Endothelial cell of umbilical vein (primary cell): Measurements from ENCODE around the gene CAPN5. TPM values are rescaled to one million over a fixed set of nuclear protein-coding genes. Genes with fewer than 3 reads are reported as not detected.

Experiments used
- BruUV-seq: library from RNA; stranded (reverse); fragments of 400-500 nt; replicated peaks from 2 replicates; lab custom pipeline; 2021; lab: Mats Ljungman, UMichigan
- CTCF ChIA-PET: fragments of 300-600, 350-600 bp; sonication (Branson Sonifier 250); formaldehyde crosslinking; loops from one replicate; lab custom pipeline; 2021; ENCODE audit warnings: antibody characterized with exemption, inconsistent platforms; lab: Charles Lee
- POLR2A ChIA-PET: fragments of 300-600, 350-600 bp; sonication (Branson Sonifier 250); formaldehyde crosslinking; loops from one replicate; lab custom pipeline; 2021; ENCODE audit warnings: antibody characterized with exemption, inconsistent platforms; lab: Charles Lee
- DNase-seq: peaks from one replicate; pipeline ENCODE4 v3.0.0-alpha.2; 2011; ENCODE audit warnings: low read depth, low spot score
- FAIRE-seq: peaks from 2 replicates; lab custom pipeline; 2011; peaks lifted over from hg19 to GRCh38; lab: Jason Lieb, UNC
- H2AFZ ChIP-seq: 2 replicates; pipeline ENCODE4 v1.6.0; 2012; ENCODE audit warnings: low read depth, low read length, control low read depth, inconsistent platforms
- H3K27ac ChIP-seq: 2 replicates; pipeline ENCODE4 v1.5.1; 2011; ENCODE audit warnings: low read depth, mild to moderate bottlenecking, control low read depth, low read length, moderate library complexity; ENCODE audit not compliant: insufficient read depth
- H3K27me3 ChIP-seq, 2 experiments: 2 replicates each; pipeline versions ENCODE4 v1.6.0 to v1.6.1; 2011; ENCODE audit warnings: low read length in 2 of 2, mixed read lengths in 1 of 2; ENCODE audit not compliant: control insufficient read depth in 2 of 2, insufficient read depth in 2 of 2
- H3K36me3 ChIP-seq, 2 experiments: 2 replicates in 1 of 2; 3 replicates in 1 of 2; pipeline ENCODE4 v1.5.1; 2011; ENCODE audit warnings: low read length in 2 of 2, mild to moderate bottlenecking in 1 of 2, moderate library complexity in 1 of 2; ENCODE audit not compliant: control insufficient read depth in 2 of 2, insufficient read depth in 2 of 2; ENCODE audit errors: extremely low read depth in 1 of 2
- H3K4me1 ChIP-seq: 3 replicates; pipeline ENCODE4 v1.5.1; 2011; ENCODE audit warnings: mild to moderate bottlenecking, low read length; ENCODE audit not compliant: control insufficient read depth, insufficient read depth; ENCODE audit errors: extremely low read depth
- H3K4me2 ChIP-seq: 2 replicates; pipeline ENCODE4 v1.6.1; 2011; ENCODE audit warnings: low read length, control low read depth, mixed read lengths; ENCODE audit not compliant: insufficient read depth
- H3K4me3 ChIP-seq, 3 experiments: fragments of 200-600 bp in 1 of 3; sonication (generic), shearing (Covaris generic) in 1 of 3; replicated peaks in 1 of 3; 2 replicates each; pipeline ENCODE4 v1.5.1; 2011 to 2016; ENCODE audit warnings: control low read depth in 3 of 3, low read length in 3 of 3, mild to moderate bottlenecking in 2 of 3, inconsistent platforms in 1 of 3, low read depth in 1 of 3, moderate library complexity in 1 of 3; ENCODE audit not compliant: insufficient read depth in 1 of 3
- H3K79me2 ChIP-seq: 2 replicates; pipeline ENCODE4 v1.6.0; 2012; ENCODE audit warnings: low read length, inconsistent platforms; ENCODE audit not compliant: control insufficient read depth, insufficient read depth
- H3K9ac ChIP-seq: replicated peaks from 2 replicates; pipeline ENCODE3; 2011; ENCODE audit warnings: low read length, control low read depth; ENCODE audit not compliant: insufficient read depth; ENCODE audit errors: extremely low read depth
- H3K9me1 ChIP-seq: replicated peaks from 3 replicates; pipeline ENCODE4 v1.6.0; 2011; ENCODE audit warnings: mild to moderate bottlenecking, low read length; ENCODE audit not compliant: control insufficient read depth, insufficient read depth; ENCODE audit errors: extremely low read depth
- H3K9me3 ChIP-seq: replicated peaks from 2 replicates; pipeline ENCODE4 v1.5.1; 2012; ENCODE audit warnings: low read length, inconsistent platforms; ENCODE audit not compliant: control insufficient read depth, insufficient read depth
- H4K20me1 ChIP-seq: replicated peaks from 2 replicates; pipeline ENCODE3; 2011; ENCODE audit warnings: mild to moderate bottlenecking, low read length; ENCODE audit not compliant: control insufficient read depth, insufficient read depth; ENCODE audit errors: extremely low read depth
- EZH2 ChIP-seq: IDR thresholded peaks from 2 replicates; pipeline ENCODE4 v1.6.1; 2012; ENCODE audit warnings: borderline replicate concordance, low read depth, mild to moderate bottlenecking, moderate library complexity, low read length, inconsistent platforms; ENCODE audit not compliant: severe bottlenecking
- FOS ChIP-seq: IDR thresholded peaks from 2 replicates; pipeline ENCODE4 v1.6.1; 2011; ENCODE audit warnings: mild to moderate bottlenecking, low read length, moderate library complexity, borderline replicate concordance; ENCODE audit not compliant: insufficient read depth
- GATA2 ChIP-seq: IDR thresholded peaks from 2 replicates; pipeline ENCODE4 v1.7.0; 2011; ENCODE audit warnings: low read depth, mild to moderate bottlenecking, moderate library complexity, mixed read lengths, low read length; ENCODE audit not compliant: insufficient read length, insufficient read depth
- JUN ChIP-seq: IDR thresholded peaks from 2 replicates; pipeline ENCODE4 v1.6.1; 2011; ENCODE audit warnings: borderline replicate concordance, low read depth; ENCODE audit not compliant: insufficient read length, insufficient read depth
- POLR2AphosphoS5 ChIP-seq: IDR thresholded peaks from 2 replicates; pipeline ENCODE4 v1.6.1; 2012; ENCODE audit warnings: low read depth, mild to moderate bottlenecking, control low read depth, low read length, moderate library complexity; ENCODE audit not compliant: insufficient read depth
- dilution Hi-C: fragments of 300-500 bp; cut with MboI; formaldehyde crosslinking; loops from one replicate; pipeline ENCODE4 v1.15.0; 2019; ENCODE audit warnings: low sequenced_read_pairs; ENCODE audit not compliant: extremely low pct_ligation_motif_present
- intact Hi-C: fragments of 100-400 bp; cut with micrococcal nuclease; formaldehyde crosslinking; loops from one replicate; pipeline ENCODE4 v1.10.0; 2022
- polyA plus RNA-seq, 4 experiments: library from polyadenylated mRNA; depleted of rRNA in 3 of 4; stranded (reverse) in 3 of 4; unstranded in 1 of 4; fragments of >200 nt; gene quantifications; 2 replicates each; pipeline versions ENCODE4 v1.2.1 to v1.2.3, GENCODE V29; 2011 to 2012; ENCODE audit warnings: missing spikeins in 1 of 4
- total RNA-seq: library from RNA; stranded (reverse); gene quantifications from 2 replicates; pipeline ENCODE4 v1.2.3, GENCODE V29; 2021
- TF ChIP-seq, protein P1 (sequence below), 2 donors: IDR thresholded peaks; 1 replicate in 1 of 2; 2 replicates in 1 of 2; pipeline ENCODE4 v1.5.1; 2011; ENCODE audit warnings: low read length in 2 of 2, mild to moderate bottlenecking in 2 of 2, moderate library complexity in 2 of 2, control low read depth in 1 of 2, inconsistent platforms in 1 of 2, low read depth in 1 of 2; ENCODE audit not compliant: insufficient read depth in 1 of 2; ENCODE audit errors: extremely low read depth in 1 of 2
- TF ChIP-seq, protein P2 (sequence below): IDR thresholded peaks from 2 replicates; pipeline ENCODE4 v1.6.1; 2011; ENCODE audit not compliant: insufficient read depth, insufficient read length

Gene CAPN5
- total and polyA plus RNA-seq, 2 donors (not counting 3 experiments of a cell fraction or from before 2014, with no cell fraction given) = 15.0 to 17.0 TPM

DNA sequence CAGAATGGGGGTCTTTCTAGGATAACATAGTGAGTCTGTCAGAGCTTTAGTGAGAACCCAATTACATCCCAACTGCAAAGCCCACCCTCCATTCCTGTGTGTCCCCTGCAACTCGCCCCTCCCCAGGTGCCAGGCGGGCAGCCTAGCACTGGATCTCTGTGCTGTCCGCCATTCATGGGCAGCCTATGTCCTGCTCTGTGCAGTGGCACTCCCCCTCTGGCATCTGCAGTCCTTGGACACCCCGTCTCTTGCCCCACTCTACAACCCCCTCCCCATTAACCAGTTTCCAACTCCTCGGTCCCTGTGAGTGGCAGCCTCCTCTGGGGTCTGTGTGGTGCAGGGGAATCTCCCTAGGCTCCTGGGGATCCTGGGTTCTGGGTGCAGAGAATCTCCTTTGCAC, 98.3 kb downstream of the CAPN5 start:
- no peak overlapping the region for H2AFZ ChIP-seq
- intact Hi-C loops = no loop called here
- no TSS peak for BruUV-seq
- no peaks in the 10 kb centered on the region for H3K27me3 ChIP-seq
- FAIRE-seq (no peak), DNase-seq (no peak)
- H3K9ac ChIP-seq = no peak overlapping the region
- no peaks in the 10 kb centered on the region for H4K20me1 ChIP-seq
- peaks cover 11% of the 10 kb centered on the region for H3K4me1 ChIP-seq
- ChIA-PET CTCF (interaction anchor here (1.7 to 4.0 kb wide), 3 partner anchors 9 to 38 kb away, joined by 4 to 18 read pairs (median 6); partner anchors contain the start of gene MYO7A), POLR2A (no interaction called here)
- no peaks in the 10 kb centered on the region for H3K36me3 ChIP-seq
- no peak overlapping the region for H3K4me2 ChIP-seq
- TF ChIP-seq EZH2 (no peak), POLR2AphosphoS5 (no peak), GATA2 (no peak), JUN (no peak), FOS (no peak)
- TF ChIP-seq, protein P1, sequence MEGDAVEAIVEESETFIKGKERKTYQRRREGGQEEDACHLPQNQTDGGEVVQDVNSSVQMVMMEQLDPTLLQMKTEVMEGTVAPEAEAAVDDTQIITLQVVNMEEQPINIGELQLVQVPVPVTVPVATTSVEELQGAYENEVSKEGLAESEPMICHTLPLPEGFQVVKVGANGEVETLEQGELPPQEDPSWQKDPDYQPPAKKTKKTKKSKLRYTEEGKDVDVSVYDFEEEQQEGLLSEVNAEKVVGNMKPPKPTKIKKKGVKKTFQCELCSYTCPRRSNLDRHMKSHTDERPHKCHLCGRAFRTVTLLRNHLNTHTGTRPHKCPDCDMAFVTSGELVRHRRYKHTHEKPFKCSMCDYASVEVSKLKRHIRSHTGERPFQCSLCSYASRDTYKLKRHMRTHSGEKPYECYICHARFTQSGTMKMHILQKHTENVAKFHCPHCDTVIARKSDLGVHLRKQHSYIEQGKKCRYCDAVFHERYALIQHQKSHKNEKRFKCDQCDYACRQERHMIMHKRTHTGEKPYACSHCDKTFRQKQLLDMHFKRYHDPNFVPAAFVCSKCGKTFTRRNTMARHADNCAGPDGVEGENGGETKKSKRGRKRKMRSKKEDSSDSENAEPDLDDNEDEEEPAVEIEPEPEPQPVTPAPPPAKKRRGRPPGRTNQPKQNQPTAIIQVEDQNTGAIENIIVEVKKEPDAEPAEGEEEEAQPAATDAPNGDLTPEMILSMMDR (IDR thresholded peaks at IDR 0.05; ENCODE audit: extremely low read depth in 1 of 2, insufficient read depth in 1 of 2, low read depth in 1 of 2, low read length in 2 of 2) = no peak
- TF ChIP-seq, protein P2, sequence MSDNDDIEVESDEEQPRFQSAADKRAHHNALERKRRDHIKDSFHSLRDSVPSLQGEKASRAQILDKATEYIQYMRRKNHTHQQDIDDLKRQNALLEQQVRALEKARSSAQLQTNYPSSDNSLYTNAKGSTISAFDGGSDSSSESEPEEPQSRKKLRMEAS = no peak
- H3K4me3 ChIP-seq = no peak overlapping the region
- H3K79me2 ChIP-seq = no peaks in the 10 kb centered on the region
- no peaks in the 10 kb centered on the region for H3K9me1 ChIP-seq
- no peak overlapping the region for H3K27ac ChIP-seq
- H3K9me3 ChIP-seq = no peaks in the 10 kb centered on the region
- dilution Hi-C loops = no loop called here
